ENCODE measurements around the gene PLAAT4. TPM values are rescaled to one million over a fixed set of nuclear protein-coding genes. Genes with fewer than 3 reads are reported as not detected.
"Not testable (repeated sequence)": the region's sequence is repeated elsewhere in the genome, so short reads cannot be mapped to it uniquely, and the experiment has no call there.

Gene PLAAT4
- total and polyA plus RNA-seq, 3 experiments from 2014 or later = 20.5 to 612 (median 21.8) TPM

- Mint-ChIP-seq H3K27ac (peak overlapping the region in 1 of 8 donors; percentile 36), H3K4me1 (peaks cover 38 to 40% (median 39%) of the 10 kb centered on the region in 3 donors)
- DNase-seq; H3K36me3 ChIP-seq (ENCODE audit: insufficient read depth, low read length); H3K9me3 ChIP-seq (ENCODE audit: low read length); H3K4me3 Mint-ChIP-seq; POLR2A ChIA-PET; CTCF ChIA-PET; H3K4me3 ChIP-seq (ENCODE audit: low read length); H3K27me3 ChIP-seq (ENCODE audit: insufficient read depth, low read length, poor library complexity, severe bottlenecking); H3K9me3 Mint-ChIP-seq; H3K27ac ChIP-seq (ENCODE audit: low read depth, low read length); H3K36me3 Mint-ChIP-seq; H3K27me3 Mint-ChIP-seq: not testable (repeated sequence)
- H3K4me1 ChIP-seq (ENCODE audit: insufficient read depth, low read length) = peaks cover 36% of the 10 kb centered on the region
Observed at GRCh38 chr11:63528156-63528555, 8.5 kb upstream of the PLAAT4 start.

DNA sequence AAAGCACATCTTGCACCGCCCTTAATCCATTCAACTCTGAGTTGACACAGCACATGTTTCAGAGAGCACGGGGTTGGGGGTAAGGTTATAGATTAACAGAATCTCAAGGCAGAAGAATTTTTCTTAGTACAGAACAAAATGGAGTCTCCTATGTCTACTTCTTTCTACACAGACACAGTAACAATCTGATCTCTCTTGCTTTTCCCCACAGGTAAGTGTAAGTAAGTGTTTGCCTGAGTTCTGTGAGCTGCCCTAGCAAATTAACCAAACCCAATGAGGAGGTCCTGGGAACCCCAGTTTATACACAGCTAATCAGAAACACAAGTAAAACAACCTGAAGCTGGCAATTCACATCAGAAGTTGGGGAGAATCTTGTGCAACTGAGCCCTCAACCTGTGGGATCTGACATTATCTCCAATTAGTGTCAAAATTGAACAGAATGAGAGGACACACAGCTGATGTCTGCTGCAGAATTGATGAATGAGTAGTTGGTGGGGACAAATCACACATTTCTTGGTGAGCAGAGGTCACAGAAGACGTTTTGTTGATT is 7.8 kb upstream of the PLAAT4 start:
- ChIA-PET POLR2A (interaction anchor here (1.1 kb wide), 1 partner anchor 23 kb away, joined by 3 read pairs; no protein-coding TSS in a partner anchor), CTCF (interaction anchor here (1.0 to 1.4 kb wide), 2 partner anchors 9 to 49 kb away, joined by 3 read pairs; no protein-coding TSS in a partner anchor)
- not testable (repeated sequence) for H3K27me3 ChIP-seq (ENCODE audit: insufficient read depth, low read length, poor library complexity, severe bottlenecking); H3K36me3 Mint-ChIP-seq; H3K9me3 ChIP-seq (ENCODE audit: low read length); H3K36me3 ChIP-seq (ENCODE audit: insufficient read depth, low read length); H3K4me3 ChIP-seq (ENCODE audit: low read length); H3K27me3 Mint-ChIP-seq; H3K9me3 Mint-ChIP-seq; DNase-seq; H3K27ac ChIP-seq (ENCODE audit: low read depth, low read length)
- peak overlapping the region in 6 of 8 donors; percentile 13 to 94 (median 84) for H3K27ac Mint-ChIP-seq
- H3K4me1 Mint-ChIP-seq = peaks cover 45 to 46% (median 45%) of the 10 kb centered on the region in 3 donors
- H3K4me1 ChIP-seq (ENCODE audit: insufficient read depth, low read length) = peaks cover 43% of the 10 kb centered on the region
- peak overlapping the region in 1 of 7 donors; percentile 55 for H3K4me3 Mint-ChIP-seq

DNA sequence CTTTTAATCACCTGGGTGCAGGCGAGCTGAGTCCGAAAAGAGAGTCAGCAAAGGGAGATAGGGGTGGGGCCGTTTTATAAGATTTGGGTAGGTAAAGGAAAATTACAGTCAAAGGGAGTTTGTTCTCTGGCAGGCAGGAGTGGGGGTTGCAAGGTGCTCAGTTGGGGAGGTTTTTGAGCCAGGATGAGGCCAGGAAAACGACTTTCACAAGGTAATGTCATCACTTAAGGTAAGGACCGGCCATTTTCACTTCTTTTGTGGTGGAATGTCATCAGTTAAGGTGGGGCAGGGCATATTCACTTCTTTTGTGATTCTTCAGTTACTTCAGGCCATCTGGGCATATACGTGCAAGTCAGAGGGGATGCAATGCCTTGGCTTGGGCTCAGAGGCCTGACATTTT is 7.2 kb upstream of the PLAAT4 start:
- H3K4me3 ChIP-seq (ENCODE audit: low read length); H3K9me3 Mint-ChIP-seq; H3K27me3 ChIP-seq (ENCODE audit: insufficient read depth, low read length, poor library complexity, severe bottlenecking); DNase-seq; H3K27me3 Mint-ChIP-seq; H3K36me3 Mint-ChIP-seq; H3K27ac ChIP-seq (ENCODE audit: low read depth, low read length); H3K9me3 ChIP-seq (ENCODE audit: low read length); H3K36me3 ChIP-seq (ENCODE audit: insufficient read depth, low read length): not testable (repeated sequence)
- ChIA-PET POLR2A (interaction anchor here (1.1 kb wide), 1 partner anchor 23 kb away, joined by 3 read pairs; no protein-coding TSS in a partner anchor), CTCF (interaction anchor here (1.0 to 1.4 kb wide), 2 partner anchors 9 to 50 kb away, joined by 3 read pairs; no protein-coding TSS in a partner anchor)
- peaks cover 50 to 52% (median 51%) of the 10 kb centered on the region in 3 donors for H3K4me1 Mint-ChIP-seq
- peaks cover 49% of the 10 kb centered on the region for H3K4me1 ChIP-seq (ENCODE audit: insufficient read depth, low read length)
- peak overlapping the region in 7 of 8 donors; percentile 62 to 94 (median 80) for H3K27ac Mint-ChIP-seq
- peak overlapping the region in 2 of 7 donors; percentile 15 to 55 for H3K4me3 Mint-ChIP-seq

DNA sequence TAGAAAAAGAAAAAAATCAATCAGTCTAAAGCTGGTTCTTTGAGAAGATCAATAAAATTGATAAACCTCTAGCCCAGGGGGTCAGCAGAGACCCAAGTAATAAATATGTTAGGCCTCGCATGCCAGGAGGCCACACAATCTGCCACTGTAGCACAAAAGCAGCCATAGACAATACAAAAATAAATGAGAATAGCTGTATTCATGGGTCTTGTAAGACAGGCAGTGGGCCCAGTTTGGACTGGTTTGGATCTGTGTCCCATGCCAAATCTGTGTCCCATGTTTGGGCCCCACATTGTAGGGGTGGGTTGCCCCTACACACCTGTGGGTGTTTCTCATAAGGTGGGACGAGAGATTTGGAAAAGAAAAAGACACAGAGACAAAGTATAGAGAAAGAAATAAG is 6.6 kb upstream of the PLAAT4 start:
- no peaks in the 10 kb centered on the region for H3K9me3 Mint-ChIP-seq
- Histone ChIP-seq H3K27me3 (ENCODE audit: insufficient read depth, low read length, poor library complexity, severe bottlenecking) (no peaks in the 10 kb centered on the region), H3K9me3 (ENCODE audit: low read length) (no peaks in the 10 kb centered on the region), H3K4me3 (ENCODE audit: low read length) (no peak overlapping the region), H3K27ac (ENCODE audit: low read depth, low read length) (no peak overlapping the region), H3K36me3 (ENCODE audit: insufficient read depth, low read length) (no peaks in the 10 kb centered on the region), H3K4me1 (ENCODE audit: insufficient read depth, low read length) (peaks cover 55% of the 10 kb centered on the region)
- peaks cover 0 to 2% of the 10 kb centered on the region in 2 donors for H3K27me3 Mint-ChIP-seq
- peaks cover 55 to 58% (median 58%) of the 10 kb centered on the region in 3 donors for H3K4me1 Mint-ChIP-seq
- DNase-seq = no peak
- H3K36me3 Mint-ChIP-seq = no peaks in the 10 kb centered on the region
- ChIA-PET CTCF (interaction anchor here (1.4 kb wide), 1 partner anchor 50 kb away, joined by 3 read pairs; no protein-coding TSS in a partner anchor), POLR2A (interaction anchor here (0.6 kb wide), 1 partner anchor 21 kb away, joined by 3 read pairs; no protein-coding TSS in a partner anchor)
- H3K27ac Mint-ChIP-seq = peak overlapping the region; percentile 59 to 94 (median 80)
- H3K4me3 Mint-ChIP-seq = peak overlapping the region in 1 of 7 donors; percentile 38

GRCh38 chr11:63531074-63531792 is 5.4 kb upstream of the PLAAT4 start:
- H3K36me3 Mint-ChIP-seq; H3K27me3 Mint-ChIP-seq; H3K27me3 ChIP-seq (ENCODE audit: insufficient read depth, low read length, poor library complexity, severe bottlenecking); H3K9me3 Mint-ChIP-seq; H3K9me3 ChIP-seq (ENCODE audit: low read length); H3K36me3 ChIP-seq (ENCODE audit: insufficient read depth, low read length): not testable (repeated sequence)
- DNase-seq = peak; percentile 46 to 83 (median 76)
- H3K4me3 Mint-ChIP-seq = peak overlapping the region; percentile 58 to 84 (median 82)
- peak overlapping the region; percentile 21 for H3K4me3 ChIP-seq (ENCODE audit: low read length)
- peaks cover 67% of the 10 kb centered on the region for H3K4me1 ChIP-seq (ENCODE audit: insufficient read depth, low read length)
- H3K4me1 Mint-ChIP-seq = peaks cover 67 to 70% (median 70%) of the 10 kb centered on the region in 3 donors
- ChIA-PET POLR2A (interaction anchor here (1.6 to 3.3 kb wide), 2 partner anchors 20 to 36 kb away, joined by 5 to 19 read pairs; no protein-coding TSS in a partner anchor), CTCF (interaction anchor here (0.9 kb wide), 1 partner anchor 21 kb away, joined by 3 read pairs; no protein-coding TSS in a partner anchor)
- peak overlapping the region; percentile 79 to 95 (median 94) for H3K27ac Mint-ChIP-seq
- H3K27ac ChIP-seq (ENCODE audit: low read depth, low read length) = peak overlapping the region; percentile 36

DNA sequence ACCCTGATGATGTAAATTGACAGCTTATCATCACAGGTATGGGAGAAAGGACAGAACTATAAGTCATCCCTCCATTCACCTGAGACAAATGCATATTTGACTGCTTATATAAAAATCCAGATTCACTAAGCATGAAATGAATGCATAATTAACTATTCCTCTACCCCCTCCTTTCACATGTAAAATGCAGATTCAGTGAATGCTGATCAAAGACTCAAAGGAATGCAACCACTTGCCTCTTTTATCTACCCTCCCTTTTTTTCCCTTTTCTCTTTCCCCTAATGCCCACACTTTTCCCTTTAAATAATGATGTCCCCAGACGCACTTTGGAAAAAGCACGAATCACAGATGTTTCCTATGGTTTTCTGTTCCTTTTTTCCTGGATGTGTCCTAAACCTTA is 4.5 kb upstream of the PLAAT4 start:
- CTCF ChIA-PET = interaction anchor here (0.9 to 1.6 kb wide), 4 partner anchors 9 to 104 kb away, joined by 3 to 4 read pairs (median 3); no protein-coding TSS in a partner anchor
- Mint-ChIP-seq H3K9me3 (no peaks in the 10 kb centered on the region), H3K4me3 (peak overlapping the region; percentile 58 to 84 (median 82)), H3K27ac (peak overlapping the region; percentile 56 to 95 (median 90)), H3K4me1 (peaks cover 71 to 78% (median 76%) of the 10 kb centered on the region in 3 donors), H3K36me3 (peaks cover 0 to 7% (median 0%) of the 10 kb centered on the region in 3 donors), H3K27me3 (peaks cover 0 to 2% of the 10 kb centered on the region in 2 donors)
- DNase-seq = no peak
- H3K4me1 ChIP-seq (ENCODE audit: insufficient read depth, low read length) = peaks cover 69% of the 10 kb centered on the region
- H3K4me3 ChIP-seq (ENCODE audit: low read length) = peak overlapping the region; percentile 21
- H3K27ac ChIP-seq (ENCODE audit: low read depth, low read length) = peak overlapping the region; percentile 8
- no peaks in the 10 kb centered on the region for H3K27me3 ChIP-seq (ENCODE audit: insufficient read depth, low read length, poor library complexity, severe bottlenecking)
- no peaks in the 10 kb centered on the region for H3K9me3 ChIP-seq (ENCODE audit: low read length)
- H3K36me3 ChIP-seq (ENCODE audit: insufficient read depth, low read length) = no peaks in the 10 kb centered on the region
- POLR2A ChIA-PET = interaction anchor here (1.6 to 3.3 kb wide), 2 partner anchors 19 to 35 kb away, joined by 5 to 19 read pairs; no protein-coding TSS in a partner anchor

DNA sequence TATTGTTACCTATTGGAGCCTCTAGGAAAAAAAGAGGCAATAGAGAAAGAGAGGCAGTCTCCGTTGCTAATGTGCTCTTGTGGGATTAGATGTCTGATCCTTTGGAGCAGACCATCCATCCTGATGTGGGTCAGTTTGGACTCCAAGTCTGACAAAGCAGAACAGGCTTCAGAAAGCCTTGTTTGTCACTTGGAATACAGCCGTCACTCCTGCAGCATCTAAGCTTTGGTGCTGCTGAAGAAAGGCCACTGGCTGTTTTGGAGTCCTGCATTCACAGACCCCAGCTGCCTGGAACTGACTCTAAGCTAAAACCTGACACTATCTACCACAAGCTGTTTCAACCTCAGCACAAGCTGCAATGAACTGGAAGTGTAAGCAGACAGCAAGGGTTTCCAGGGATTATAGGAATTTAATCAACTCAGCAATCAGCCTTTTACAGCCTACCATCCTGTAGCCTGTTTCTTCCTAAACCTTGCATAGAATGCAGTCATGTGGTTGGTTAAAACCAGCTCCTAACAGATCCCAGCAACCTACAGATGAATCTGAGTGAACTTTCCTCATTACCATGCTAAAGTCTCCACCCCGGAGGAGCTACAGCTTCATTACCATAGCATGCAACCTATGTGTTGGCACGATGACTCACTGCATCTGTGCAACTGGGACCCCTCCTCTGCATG is 3.7 kb upstream of the PLAAT4 start:
- H3K27ac ChIP-seq (ENCODE audit: low read depth, low read length) = no peak overlapping the region
- ChIA-PET CTCF (interaction anchor here (0.8 to 1.6 kb wide), 5 partner anchors 10 to 103 kb away, joined by 3 to 5 read pairs (median 3); no protein-coding TSS in a partner anchor), POLR2A (interaction anchor here (1.6 to 3.3 kb wide), 2 partner anchors 19 to 34 kb away, joined by 5 to 19 read pairs; no protein-coding TSS in a partner anchor)
- no peaks in the 10 kb centered on the region for H3K27me3 ChIP-seq (ENCODE audit: insufficient read depth, low read length, poor library complexity, severe bottlenecking)
- H3K4me1 ChIP-seq (ENCODE audit: insufficient read depth, low read length) = peaks cover 73% of the 10 kb centered on the region
- H3K36me3 ChIP-seq (ENCODE audit: insufficient read depth, low read length) = no peaks in the 10 kb centered on the region
- H3K4me3 ChIP-seq (ENCODE audit: low read length) = no peak overlapping the region
- DNase-seq = no peak
- peaks cover 78 to 86% (median 83%) of the 10 kb centered on the region in 3 donors for H3K4me1 Mint-ChIP-seq
- no peaks in the 10 kb centered on the region for H3K9me3 Mint-ChIP-seq
- peaks cover 0 to 2% of the 10 kb centered on the region in 2 donors for H3K27me3 Mint-ChIP-seq
- H3K36me3 Mint-ChIP-seq = peaks cover 0 to 15% (median 0%) of the 10 kb centered on the region in 3 donors
- peak overlapping the region; percentile 41 to 77 (median 59) for H3K4me3 Mint-ChIP-seq
- no peaks in the 10 kb centered on the region for H3K9me3 ChIP-seq (ENCODE audit: low read length)
- H3K27ac Mint-ChIP-seq = peak overlapping the region; percentile 78 to 98 (median 94)

Measured in CD8-positive, alpha-beta memory T cell (primary cell).